Activated CD4-positive, alpha-beta T cell treated with anti-CD3 and anti-CD28 coated beads for 36 hours (primary cell): ENCODE data around the gene BRMS1. TPM values are rescaled to one million over a fixed set of nuclear protein-coding genes. Genes with fewer than 3 reads are reported as not detected.
A peak's percentile ranks its signal among the peaks of the same experiment; 100 is the strongest.

Experiments used
- ATAC-seq: fragments of 200-7000 bp; cut with Tn5 transposase; one replicate; pipeline ENCODE4 v1.10.0; 2021; ENCODE audit warnings: mild to moderate bottlenecking, moderate library complexity
- CTCF ChIA-PET: fragments of 350-600 bp; sonication (Branson Sonifier 250); formaldehyde crosslinking; loops from one replicate; lab custom pipeline; 2021; ENCODE audit warnings: antibody characterized with exemption; lab: Charles Lee
- POLR2A ChIA-PET: fragments of 350-600 bp; sonication (Branson Sonifier 250); formaldehyde crosslinking; loops from one replicate; lab custom pipeline; 2021; ENCODE audit warnings: antibody characterized with exemption, inconsistent platforms; lab: Charles Lee
- DNase-seq: peaks from one replicate; pipeline ENCODE4 v3.0.0-alpha.2; 2020
- H3K27ac Mint-ChIP-seq: one replicate; pipeline ENCODE4 v1.8.0; 2021; ENCODE audit warnings: mixed read lengths
- H3K27me3 Mint-ChIP-seq: one replicate; pipeline ENCODE4 v1.8.0; 2021; ENCODE audit warnings: mixed read lengths
- H3K36me3 Mint-ChIP-seq: one replicate; pipeline ENCODE4 v1.8.0; 2021; ENCODE audit warnings: low read depth, mixed read lengths
- H3K4me1 Mint-ChIP-seq: one replicate; pipeline ENCODE4 v1.8.0; 2021; ENCODE audit warnings: mixed read lengths
- H3K4me3 Mint-ChIP-seq: one replicate; pipeline ENCODE4 v1.8.0; 2021; ENCODE audit warnings: mild to moderate bottlenecking, moderate library complexity, mixed read lengths
- H3K9me3 Mint-ChIP-seq: one replicate; pipeline ENCODE4 v1.8.0; 2021; ENCODE audit warnings: low read depth, mixed read lengths
- intact Hi-C, 2 experiments: fragments of 100-400 bp; cut with DNase I in 1 of 2; cut with micrococcal nuclease in 1 of 2; formaldehyde crosslinking; loops; one replicate each; pipeline versions ENCODE4 v1.14.2 to v1.15.1; 2022 to 2024; cut with DNase I, micrococcal nuclease
- total RNA-seq, 2 experiments: library from RNA; stranded (reverse); gene quantifications; one replicate each; pipeline ENCODE4 v1.2.3, GENCODE V29; 2021

BRMS1 gene
- total RNA-seq, 2 experiments from 2014 or later, result 29.2 to 30.2 TPM

DNA sequence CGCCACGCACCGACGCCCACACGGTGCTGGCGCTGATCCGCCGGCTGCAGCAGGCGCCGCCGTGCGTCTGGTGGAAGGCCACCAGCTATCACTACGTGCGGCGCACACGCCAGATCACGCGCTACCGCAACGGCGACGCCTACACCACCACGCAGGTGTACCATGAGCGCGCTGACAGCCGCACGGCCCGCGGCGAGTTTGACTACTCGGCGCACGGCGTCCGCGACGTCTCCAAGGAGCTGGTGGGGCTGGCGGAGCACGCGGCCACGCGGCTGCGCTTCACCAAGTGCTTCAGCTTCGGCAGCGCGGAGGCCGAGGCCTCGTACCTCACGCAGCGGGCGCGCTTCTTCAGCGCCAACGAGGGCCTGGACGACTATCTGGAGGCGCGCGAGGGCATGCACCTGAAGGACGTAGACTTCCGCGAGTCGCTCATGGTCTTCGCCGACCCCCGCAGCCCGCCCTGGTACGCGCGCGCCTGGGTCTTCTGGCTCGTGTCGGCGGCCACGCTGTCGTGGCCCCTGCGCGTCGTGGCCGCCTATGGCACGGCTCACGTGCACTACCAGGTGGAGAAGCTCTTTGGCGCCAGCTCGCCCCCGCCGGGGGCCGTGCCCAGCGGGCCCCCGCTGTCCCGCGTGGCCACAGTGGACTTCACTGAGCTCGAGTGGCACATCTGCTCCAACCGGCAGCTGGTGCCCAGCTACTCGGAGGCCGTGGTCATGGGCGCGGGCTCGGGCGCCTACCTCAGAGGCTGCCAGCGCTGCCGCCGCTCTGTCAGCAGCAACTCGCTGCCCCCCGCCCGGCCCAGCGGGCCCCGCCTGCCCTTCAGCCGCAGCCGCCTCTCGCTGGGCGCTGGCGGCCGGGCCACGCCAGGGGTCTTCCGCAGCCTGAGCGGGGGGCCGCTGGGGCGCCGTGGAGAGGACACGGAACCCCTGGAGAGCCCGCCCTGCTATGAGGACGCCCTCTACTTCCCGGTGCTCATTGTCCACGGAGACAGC lies 50.0 kb downstream of the BRMS1 start:
- no peak overlapping the region for H3K27ac Mint-ChIP-seq
- CTCF ChIA-PET, result interaction anchor here (0.7 kb wide), 1 partner anchor 95 kb away, joined by 3 read pairs; no protein-coding TSS in a partner anchor
- no peak for DNase-seq
- H3K9me3 Mint-ChIP-seq, result no peaks in the 10 kb centered on the region
- H3K36me3 Mint-ChIP-seq, result no peaks in the 10 kb centered on the region
- peaks cover 8% of the 10 kb centered on the region for H3K27me3 Mint-ChIP-seq
- no peak for ATAC-seq
- peaks cover 8% of the 10 kb centered on the region for H3K4me1 Mint-ChIP-seq
- H3K4me3 Mint-ChIP-seq, result no peak overlapping the region
- intact Hi-C loops, result no loop called here
- POLR2A ChIA-PET, result no interaction called here

DNA sequence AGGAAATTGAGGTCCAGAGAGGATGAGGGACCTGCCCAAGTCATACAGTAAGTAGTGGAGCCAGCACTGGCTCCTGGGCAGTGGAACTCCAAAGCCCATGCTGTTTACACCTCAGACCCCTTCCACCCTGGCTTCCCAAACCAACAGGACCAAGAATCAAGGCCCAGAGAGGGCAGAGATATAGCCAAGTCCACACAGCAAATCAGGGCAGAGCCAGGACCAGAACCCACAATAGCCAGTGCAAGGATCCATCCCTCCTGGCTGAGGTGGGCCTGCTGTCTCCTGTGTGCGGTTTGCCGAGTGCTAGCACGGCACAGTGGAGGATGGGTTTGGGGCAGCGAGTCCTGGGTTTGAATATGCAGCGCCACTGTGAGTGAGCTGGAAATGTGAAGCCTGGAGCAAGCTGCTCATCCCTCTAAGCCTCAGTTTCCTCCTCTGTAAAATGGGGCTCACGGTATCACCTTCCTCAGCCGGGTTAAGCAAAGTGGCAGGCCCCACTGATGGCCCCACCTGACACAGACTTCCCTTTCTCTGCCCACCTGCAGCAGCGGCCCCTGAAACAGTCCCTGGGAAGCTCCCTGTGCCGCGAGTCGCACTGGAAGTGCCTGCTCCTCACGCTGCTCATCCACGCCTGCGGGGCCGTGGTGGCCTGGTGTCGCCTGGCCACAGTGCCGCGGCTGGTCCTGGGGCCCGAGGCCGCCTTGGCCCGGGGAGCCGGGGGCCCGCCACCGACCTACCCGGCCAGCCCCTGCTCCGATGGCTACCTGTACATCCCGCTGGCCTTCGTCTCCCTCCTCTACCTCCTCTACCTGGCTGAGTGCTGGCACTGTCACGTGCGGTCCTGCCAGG lies 50.9 kb downstream of the BRMS1 start:
- Mint-ChIP-seq H3K36me3 (no peaks in the 10 kb centered on the region), H3K9me3 (no peaks in the 10 kb centered on the region), H3K4me3 (no peak overlapping the region), H3K4me1 (peaks cover 13% of the 10 kb centered on the region), H3K27ac (no peak overlapping the region), H3K27me3 (peaks cover 8% of the 10 kb centered on the region)
- intact Hi-C loops, result no loop called here
- CTCF ChIA-PET, result interaction anchor here (0.7 kb wide), 1 partner anchor 94 kb away, joined by 3 read pairs; no protein-coding TSS in a partner anchor
- DNase-seq (no peak), ATAC-seq (no peak)
- POLR2A ChIA-PET, result no interaction called here

DNA sequence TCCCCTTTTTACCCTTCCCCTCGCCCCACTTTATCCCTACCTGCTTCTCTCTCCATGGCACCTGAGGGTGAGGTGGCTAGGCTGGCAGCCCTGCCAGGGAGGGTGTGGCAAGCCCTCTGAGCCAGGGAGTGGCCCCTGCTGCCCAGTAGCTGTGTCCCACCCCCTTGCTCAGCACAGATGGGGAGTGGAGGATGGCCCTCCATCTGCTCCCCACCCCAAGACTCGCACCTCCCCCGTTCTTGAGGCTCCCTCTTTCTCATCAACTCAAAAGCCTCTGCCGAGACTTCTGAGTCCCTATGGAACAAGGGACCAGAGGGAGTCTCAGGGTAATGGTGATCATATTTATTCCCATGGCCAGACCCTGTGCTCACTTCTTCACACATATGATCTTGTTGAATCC lies 51.6 kb downstream of the BRMS1 start:
- Mint-ChIP-seq H3K4me1 (peaks cover 13% of the 10 kb centered on the region), H3K27me3 (peaks cover 8% of the 10 kb centered on the region), H3K27ac (no peak overlapping the region), H3K4me3 (no peak overlapping the region), H3K36me3 (peaks cover 2% of the 10 kb centered on the region), H3K9me3 (no peaks in the 10 kb centered on the region)
- ChIA-PET POLR2A (no interaction called here), CTCF (no interaction called here)
- ATAC-seq (no peak), DNase-seq (no peak)
- intact Hi-C loops, result no loop called here

DNA sequence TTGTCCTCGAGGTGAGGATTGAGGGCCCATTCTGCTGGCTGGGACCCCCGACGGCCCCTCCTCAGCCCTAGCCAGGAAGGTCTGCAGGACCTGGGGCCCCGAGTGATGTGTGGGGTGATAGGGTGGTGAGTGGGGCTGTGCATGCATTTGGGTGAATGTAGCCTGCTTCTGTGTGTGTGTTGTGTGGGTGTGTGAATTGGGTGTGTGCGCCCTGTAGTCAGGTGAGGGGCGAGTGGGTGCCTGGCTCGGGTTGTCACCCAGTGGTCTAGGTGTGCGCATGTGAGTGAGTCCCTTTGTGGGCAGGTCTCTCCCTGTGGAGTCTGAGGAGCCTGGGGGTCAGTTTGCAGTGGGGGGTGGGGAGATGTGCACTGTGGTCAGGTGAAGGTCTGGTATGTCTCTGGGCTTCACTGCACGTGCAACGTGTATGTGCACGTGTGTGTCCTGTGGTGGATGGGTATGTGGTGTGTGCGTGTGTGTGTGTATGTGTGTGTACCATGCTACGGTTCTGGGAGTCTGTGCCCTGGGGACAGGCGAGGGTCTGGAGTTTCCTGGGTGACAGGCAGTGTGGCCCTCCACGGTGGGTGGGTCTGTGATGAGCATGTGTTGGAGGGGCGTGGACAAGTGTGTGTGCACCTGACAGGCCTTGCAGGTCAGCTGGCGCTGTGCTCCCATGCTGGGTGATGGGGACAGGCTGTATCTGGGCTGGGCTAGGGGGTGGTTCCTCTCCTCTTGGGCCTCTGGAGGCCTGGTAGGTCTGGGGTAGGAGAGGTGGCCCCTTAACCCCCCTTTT lies 52.2 kb downstream of the BRMS1 start:
- no peaks in the 10 kb centered on the region for H3K9me3 Mint-ChIP-seq
- peaks cover 2% of the 10 kb centered on the region for H3K36me3 Mint-ChIP-seq
- no peak overlapping the region for H3K27ac Mint-ChIP-seq
- H3K4me3 Mint-ChIP-seq, result no peak overlapping the region
- H3K27me3 Mint-ChIP-seq, result peaks cover 8% of the 10 kb centered on the region
- ChIA-PET CTCF (no interaction called here), POLR2A (no interaction called here)
- no peak for DNase-seq
- peaks cover 15% of the 10 kb centered on the region for H3K4me1 Mint-ChIP-seq
- no peak for ATAC-seq
- intact Hi-C loops, result no loop called here

DNA sequence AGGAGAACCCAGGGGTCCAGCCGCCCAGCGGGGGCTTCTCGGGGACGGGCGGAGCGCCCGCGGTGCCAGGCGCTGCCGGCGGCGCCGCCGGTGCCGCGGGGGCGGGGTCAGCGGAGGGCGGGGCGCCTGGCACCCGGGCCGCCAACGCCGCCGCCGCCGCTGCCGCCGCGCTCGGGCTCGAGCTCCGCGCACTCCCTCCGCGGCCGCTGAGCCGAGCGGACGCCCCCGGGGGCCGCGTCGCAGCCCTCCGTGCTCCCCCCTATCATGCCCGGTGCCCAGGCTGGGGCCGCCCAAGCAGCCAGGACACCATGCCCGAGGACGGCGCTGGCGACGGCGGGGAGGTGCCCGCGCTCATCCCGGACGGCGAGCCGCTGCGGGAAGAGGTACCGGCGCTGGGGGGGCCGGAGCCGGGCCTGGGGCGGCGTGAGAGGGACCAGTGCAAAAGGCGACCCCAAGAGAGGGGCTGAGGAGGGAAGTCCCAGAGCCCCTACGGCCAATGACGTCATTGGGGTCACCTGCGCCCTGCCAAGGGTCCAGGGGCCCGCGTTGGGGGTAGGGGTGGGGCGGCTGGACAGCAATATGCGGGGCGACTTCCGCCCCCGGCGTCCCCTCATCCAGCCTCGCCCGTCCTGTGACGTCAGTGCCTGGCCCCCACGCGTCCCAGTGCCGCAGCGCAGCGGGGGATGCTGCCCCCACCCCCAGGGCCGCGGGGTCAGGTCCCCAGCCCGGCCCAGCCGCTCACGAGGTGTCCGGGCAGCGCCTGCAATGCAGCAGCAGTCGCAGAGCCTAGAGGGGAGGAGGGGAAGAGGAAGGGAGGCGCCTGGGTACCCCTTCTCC lies 53.0 kb downstream of the BRMS1 start, which contains the start of gene TMEM151A:
TSS of gene TMEM151A (plus strand) at position 189 of the 837 bp plus-strand sequence. CDS start at position 309, 120 bp downstream.
- peaks cover 8% of the 10 kb centered on the region for H3K27me3 Mint-ChIP-seq
- ChIA-PET CTCF (interaction anchor here (0.8 to 4.6 kb wide), 5 partner anchors 9 to 126 kb away, joined by 3 to 23 read pairs (median 6); no protein-coding TSS in a partner anchor), POLR2A (interaction anchor here (0.6 to 1.3 kb wide), 2 partner anchors 21 to 1337 kb away, joined by 3 read pairs; no protein-coding TSS in a partner anchor)
- peaks cover 6% of the 10 kb centered on the region for H3K36me3 Mint-ChIP-seq
- ATAC-seq (no peak), DNase-seq (peak; percentile 58)
- H3K4me1 Mint-ChIP-seq, result peaks cover 19% of the 10 kb centered on the region
- no peaks in the 10 kb centered on the region for H3K9me3 Mint-ChIP-seq
- peak within 1 kb of the TSS; percentile 89 for H3K4me3 Mint-ChIP-seq
- no peak within 1 kb of the TSS for H3K27ac Mint-ChIP-seq
- intact Hi-C loops, result no loop called here

DNA sequence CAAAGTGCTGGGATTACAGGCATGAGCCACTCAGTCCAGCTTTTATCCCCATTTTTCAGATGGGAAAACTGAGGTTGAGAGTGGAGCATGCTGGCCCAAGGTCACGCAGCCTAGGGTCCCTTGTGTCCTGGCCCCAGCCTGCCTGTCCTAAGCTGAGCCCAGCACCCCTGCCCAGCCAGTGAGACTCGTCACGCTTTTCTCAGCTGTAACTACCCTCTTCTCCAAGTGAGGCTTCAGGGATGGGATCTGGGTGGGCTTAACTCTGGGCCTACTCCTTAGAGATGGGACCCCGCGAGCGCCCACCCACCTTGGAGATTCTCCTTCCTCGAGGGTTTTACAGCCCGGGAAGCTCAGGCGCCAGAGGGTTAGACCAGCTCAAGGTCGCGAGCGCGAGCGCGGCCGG lies 53.6 kb downstream of the BRMS1 start:
- H3K27ac Mint-ChIP-seq, result no peak overlapping the region
- no peak for DNase-seq
- no peaks in the 10 kb centered on the region for H3K9me3 Mint-ChIP-seq
- peaks cover 8% of the 10 kb centered on the region for H3K36me3 Mint-ChIP-seq
- intact Hi-C loops, result no loop called here
- peaks cover 22% of the 10 kb centered on the region for H3K4me1 Mint-ChIP-seq
- peaks cover 8% of the 10 kb centered on the region for H3K27me3 Mint-ChIP-seq
- ChIA-PET POLR2A (interaction anchor here (0.6 to 1.3 kb wide), 2 partner anchors 21 to 1338 kb away, joined by 3 read pairs; no protein-coding TSS in a partner anchor), CTCF (interaction anchor here (0.6 to 4.6 kb wide), 6 partner anchors 9 to 344 kb away, joined by 3 to 23 read pairs (median 5); no protein-coding TSS in a partner anchor)
- ATAC-seq, result no peak
- H3K4me3 Mint-ChIP-seq, result no peak overlapping the region

DNA sequence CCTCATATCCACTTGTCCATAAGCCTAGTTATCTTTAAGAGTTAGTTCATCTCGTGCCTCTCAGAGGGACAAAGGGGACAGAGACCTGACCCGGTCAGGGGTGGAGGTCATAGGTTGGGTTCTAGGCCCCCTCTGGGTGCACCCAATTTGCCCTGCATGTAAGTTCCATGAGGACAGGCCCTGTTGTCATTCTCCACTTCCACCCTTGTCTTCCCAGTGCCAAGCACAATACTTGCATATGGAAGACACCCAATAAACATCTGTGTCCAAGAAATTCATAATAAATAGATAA lies 54.6 kb downstream of the BRMS1 start:
- Mint-ChIP-seq H3K4me3 (peak overlapping the region; percentile 89), H3K36me3 (peaks cover 8% of the 10 kb centered on the region), H3K27me3 (peaks cover 8% of the 10 kb centered on the region), H3K27ac (no peak overlapping the region), H3K9me3 (no peaks in the 10 kb centered on the region), H3K4me1 (peaks cover 22% of the 10 kb centered on the region)
- ChIA-PET POLR2A (no interaction called here), CTCF (interaction anchor here (1.7 to 4.6 kb wide), 4 partner anchors 8 to 128 kb away, joined by 6 to 23 read pairs (median 11); no protein-coding TSS in a partner anchor)
- intact Hi-C loops, result no loop called here
- no peak for DNase-seq
- ATAC-seq, result no peak

DNA sequence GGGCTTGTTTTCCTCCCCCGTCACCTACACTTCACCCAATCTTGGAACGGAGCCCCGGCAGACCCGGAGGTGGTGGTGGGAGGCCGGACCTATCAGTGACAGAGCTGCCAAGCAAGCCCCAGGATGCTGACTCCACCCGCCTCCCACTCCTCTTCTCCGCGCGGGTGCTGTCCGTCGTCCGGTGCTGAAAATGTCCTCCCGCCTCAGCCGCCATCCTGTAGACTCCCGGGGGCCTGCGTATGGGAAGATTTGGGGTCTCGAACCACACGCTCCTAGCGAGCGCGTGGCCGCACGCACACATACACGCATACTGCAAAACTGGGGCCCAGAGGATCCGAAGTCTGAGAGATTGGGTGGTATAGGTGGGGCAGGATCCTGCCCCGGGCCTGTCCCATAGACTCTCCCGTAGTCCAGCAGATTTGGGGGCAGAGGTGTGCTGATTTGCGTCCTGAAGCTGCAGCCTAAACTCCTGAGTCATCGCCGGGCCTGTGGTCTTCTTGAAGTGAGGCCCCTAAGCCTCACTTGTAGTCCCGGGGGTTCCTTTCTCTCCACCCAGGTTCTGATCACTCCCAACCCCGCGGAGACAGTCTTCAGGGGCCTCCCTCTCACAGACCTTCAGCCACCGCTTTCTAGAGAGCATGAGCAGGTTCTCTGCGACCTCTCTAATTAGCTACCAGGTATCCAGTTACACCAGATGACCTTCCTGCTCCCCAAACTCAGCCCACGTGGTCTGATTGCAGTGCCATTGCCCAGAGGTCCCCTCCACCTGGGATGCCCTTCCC lies 55.2 kb downstream of the BRMS1 start:
- peaks cover 8% of the 10 kb centered on the region for H3K36me3 Mint-ChIP-seq
- ATAC-seq (peak; percentile 76), DNase-seq (peak; percentile 92)
- peak overlapping the region; percentile 89 for H3K4me3 Mint-ChIP-seq
- CTCF ChIA-PET, result interaction anchor here (0.6 to 4.6 kb wide), 13 partner anchors 7 to 813 kb away, joined by 3 to 23 read pairs (median 4); no protein-coding TSS in a partner anchor
- peaks cover 8% of the 10 kb centered on the region for H3K27me3 Mint-ChIP-seq
- H3K27ac Mint-ChIP-seq, result peak overlapping the region; percentile 71
- POLR2A ChIA-PET, result interaction anchor here (0.6 to 1.4 kb wide), 8 partner anchors 9 to 231 kb away, joined by 3 to 5 read pairs (median 4); partner anchors contain the start of genes PELI3 and RAB1B
- H3K9me3 Mint-ChIP-seq, result no peaks in the 10 kb centered on the region
- intact Hi-C loops, result loop anchor here (1.0 to 5.0 kb wide), 16 partner anchors 21 to 715 kb away; partner anchors contain the start of genes NPAS4 (in 2 of the 2), RAB1B (in 2 of the 2), ACTN3 (in 1 of the 2) and BANF1 (in 1 of the 2)
- peaks cover 22% of the 10 kb centered on the region for H3K4me1 Mint-ChIP-seq
